Endometrial microvascular endothelial cells (primary cell): ENCODE data around the gene PEMT. TPM values are rescaled to one million over a fixed set of nuclear protein-coding genes. Genes with fewer than 3 reads are reported as not detected.

ENCODE experiments used
- in situ Hi-C: cut with HindIII; loops from 2 replicates; pipeline ENCODE4 v1.10.0; 2017; ENCODE audit warnings: low sequenced_read_pairs, low pct_unique_long_range_greater_than_20kb; ENCODE audit errors: inconsistent ontology term
- total RNA-seq: library from RNA; depleted of rRNA; stranded (reverse); fragments of >200 nt; gene quantifications from one replicate; pipeline ENCODE4 v1.2.3, GENCODE V29; 2015; ENCODE audit errors: inconsistent ontology term

Gene PEMT
- total RNA-seq, 1 donor from 2014 or later, result 33.3 TPM

GRCh38 chr17:17576772-17577234, 14.7 kb downstream of the PEMT start:
- in situ Hi-C loops, result loop anchor here (25.0 kb wide), 1 partner anchor 215 kb away; no protein-coding TSS in a partner anchor

DNA sequence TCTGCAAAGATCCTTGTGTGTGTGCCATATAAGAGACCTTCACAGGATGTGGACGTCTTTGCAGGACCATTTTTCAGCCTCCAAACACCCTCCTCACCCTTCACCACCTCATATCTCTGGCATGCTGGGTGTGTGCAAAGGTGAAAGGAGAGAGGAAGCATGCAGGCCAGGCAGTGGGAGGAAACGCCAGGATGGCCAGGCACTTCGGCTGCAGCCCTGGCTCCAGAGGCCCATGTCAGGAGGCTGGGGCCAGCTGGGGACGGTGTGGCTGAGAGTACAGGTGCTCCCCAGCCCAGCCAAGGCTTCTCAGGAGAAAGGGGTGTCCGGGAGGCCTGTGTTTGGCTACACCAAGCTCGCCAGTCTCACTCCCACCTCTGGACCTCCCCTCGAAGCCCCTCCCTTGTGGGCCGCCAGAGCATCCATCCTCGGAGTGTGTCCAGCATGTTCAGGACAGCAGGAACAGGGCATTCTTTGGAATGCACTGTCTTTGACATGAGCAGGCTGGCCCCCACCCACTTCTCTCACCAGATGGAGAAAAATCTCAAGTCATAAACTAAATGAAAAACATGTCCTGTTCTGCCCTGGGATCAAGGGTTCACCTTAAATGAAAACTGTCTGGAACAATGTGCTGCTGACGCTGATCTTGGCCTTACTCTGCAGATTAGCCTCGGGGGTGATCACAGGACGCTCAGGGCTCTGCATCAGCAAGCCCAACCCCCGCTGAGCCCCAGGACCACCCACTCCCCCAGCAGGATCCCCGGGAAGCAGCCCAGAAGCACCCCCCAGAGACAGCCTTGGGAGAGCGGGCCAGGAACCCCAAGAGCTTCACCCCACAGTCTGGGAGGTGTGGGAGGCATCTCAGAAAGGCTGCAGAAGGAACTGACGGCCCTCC, 15.9 kb downstream of the PEMT start:
- in situ Hi-C loops, result loop anchor here (25.0 kb wide), 1 partner anchor 213 kb away; no protein-coding TSS in a partner anchor

DNA sequence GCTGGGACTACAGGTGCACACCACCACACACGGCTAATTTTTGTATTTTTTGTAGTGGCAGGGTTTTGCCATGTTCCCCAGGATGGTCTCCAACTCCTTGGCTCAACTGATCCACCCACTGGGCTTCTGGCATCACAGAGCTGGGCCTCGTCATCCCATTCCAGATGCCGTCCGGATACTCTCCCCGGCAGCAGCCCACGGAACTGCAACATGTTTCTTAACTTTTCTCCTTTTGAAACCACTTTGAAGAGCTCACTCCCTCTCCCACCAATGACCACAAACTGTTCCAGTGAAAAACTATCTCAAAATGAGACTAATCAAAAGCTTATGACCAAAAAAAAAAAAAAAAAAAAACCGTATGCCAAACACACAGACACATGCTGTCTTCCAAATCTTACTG, 17.6 kb downstream of the PEMT start:
- in situ Hi-C loops, result no loop called here

DNA sequence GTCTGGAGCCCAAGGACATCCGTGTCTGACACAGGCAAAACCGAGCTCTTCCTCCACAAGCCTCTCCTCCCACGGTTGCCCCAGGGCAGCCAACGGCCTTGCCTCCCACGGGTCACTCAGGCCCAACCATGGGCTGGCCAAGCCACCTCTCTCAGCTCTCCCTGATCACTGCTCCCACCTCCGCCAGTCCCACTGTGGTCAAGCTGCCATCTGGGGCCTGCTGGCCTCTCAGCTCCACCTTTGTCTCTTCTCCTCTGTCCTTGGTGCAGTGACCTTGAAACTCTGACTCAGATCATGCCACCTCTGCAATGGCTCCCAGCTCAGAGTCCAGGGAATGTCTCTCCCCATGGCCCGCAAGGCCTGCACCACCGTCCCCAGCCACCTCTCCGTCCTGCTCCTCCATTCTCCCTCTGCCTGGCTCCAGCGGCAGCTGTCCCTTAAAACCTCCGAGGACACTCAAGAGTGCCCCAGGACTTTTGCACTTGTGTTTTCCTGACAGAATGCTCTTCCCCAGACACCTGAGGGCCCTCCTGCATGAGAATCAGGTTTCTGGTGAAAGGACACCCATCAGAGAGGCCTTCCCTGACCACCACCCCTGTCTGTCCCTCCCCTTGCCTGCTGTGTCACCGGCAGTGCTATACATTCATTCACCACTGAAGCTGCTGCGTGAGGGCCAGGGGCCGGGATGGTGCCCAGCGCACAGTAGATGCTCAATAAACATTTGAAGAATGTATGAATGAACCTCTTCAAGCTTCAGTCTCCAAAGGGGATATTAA, 19.3 kb downstream of the PEMT start:
- in situ Hi-C loops, result no loop called here

DNA sequence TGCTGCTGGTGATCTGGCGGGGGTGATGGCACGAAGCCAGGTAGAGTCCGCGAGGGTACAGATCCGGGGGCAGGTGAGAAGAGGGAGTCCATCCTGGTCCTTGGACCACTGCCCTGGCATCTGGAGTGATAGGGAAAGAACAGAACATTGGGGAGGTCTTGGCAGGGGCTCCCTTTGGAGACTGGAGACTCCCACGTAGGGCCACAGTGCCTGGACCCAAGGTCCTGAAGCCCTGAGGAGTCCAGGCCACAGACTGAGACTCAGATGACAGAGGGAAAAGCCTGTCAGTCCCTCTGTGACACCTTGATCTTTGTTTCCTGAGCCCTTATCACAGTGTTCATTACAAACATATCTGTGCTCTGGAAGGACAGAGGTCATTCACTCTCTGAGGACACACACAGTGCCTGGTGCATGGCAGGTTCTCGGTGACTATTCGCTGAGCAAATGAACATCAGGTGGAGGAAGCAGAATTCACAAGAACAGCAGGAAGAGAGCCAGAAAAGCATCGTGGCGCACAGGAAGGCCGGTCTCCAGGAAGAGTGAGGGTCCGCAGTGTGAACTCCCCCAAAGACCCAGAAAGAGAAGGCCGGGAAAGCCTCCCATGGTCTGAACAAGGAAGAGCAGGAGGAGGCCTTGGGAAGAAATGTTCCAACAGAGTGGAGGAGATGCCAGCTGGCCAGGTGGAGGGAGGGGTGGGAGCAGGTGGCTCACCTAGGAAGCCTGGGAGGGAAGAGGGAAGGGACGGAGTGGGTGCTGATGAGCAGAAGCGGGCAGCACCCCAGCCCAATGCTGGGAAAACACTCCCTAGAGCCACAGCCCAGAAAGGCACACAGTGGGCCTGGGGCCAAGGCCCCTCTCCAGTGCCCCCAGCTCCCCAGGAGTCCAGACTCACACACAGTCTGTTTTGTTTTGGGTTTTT, 20.5 kb downstream of the PEMT start:
- in situ Hi-C loops, result no loop called here

GRCh38 chr17:17570140-17570797, 21.2 kb downstream of the PEMT start:
- in situ Hi-C loops, result no loop called here

GRCh38 chr17:17569691-17570090, 21.8 kb downstream of the PEMT start:
- in situ Hi-C loops, result no loop called here

GRCh38 chr17:17568772-17569195, 22.7 kb downstream of the PEMT start:
- in situ Hi-C loops, result no loop called here

DNA sequence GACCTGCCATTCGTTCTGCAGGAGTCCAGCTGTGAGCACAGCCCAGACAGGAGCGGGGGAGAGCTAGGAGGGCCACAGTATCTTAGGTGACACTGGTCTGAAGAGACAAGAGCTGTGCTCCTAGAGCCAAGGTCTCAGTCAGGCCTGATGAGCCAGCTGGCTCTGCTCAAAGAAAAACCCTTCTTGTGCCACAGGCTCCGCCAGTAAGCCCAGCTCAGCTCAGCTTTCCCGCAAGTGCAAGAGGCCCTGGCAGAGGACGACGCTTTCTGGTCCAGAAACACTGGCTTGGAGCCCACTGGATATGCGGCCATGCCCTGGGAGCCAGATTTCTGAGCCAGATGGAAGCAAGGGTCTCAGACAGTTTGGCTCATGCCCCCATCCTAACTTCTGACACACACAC, 23.9 kb downstream of the PEMT start:
- in situ Hi-C loops, result no loop called here

DNA sequence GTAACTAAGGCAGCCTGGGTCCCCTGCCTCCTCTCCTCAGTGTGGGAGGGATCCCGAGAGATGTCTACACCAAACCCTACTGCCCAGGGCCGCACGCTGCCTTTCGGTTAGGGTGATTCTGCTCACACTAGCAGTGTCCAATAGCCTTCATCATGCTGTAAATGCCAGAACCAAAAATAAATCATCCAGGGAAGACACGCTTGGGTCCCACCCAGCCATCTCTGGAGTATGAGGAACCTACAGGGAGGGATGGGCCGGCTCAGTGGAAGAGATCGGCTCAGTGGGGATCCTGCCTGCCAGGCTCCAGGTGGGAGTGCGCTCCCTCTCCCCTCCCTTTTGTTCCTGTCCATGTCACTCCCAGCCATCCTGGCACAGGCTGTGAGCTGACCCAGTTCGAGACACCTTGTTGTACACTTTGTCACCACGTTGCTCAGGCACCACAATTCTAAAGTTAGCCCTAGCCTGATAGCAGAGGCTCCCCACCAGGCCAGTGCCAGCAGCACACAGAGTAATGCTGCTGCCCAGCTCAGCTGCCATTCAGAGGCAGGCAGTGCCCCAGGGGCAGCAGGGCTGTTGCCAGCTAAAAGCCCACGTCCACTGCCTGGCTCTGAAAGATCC, 24.5 kb downstream of the PEMT start:
- in situ Hi-C loops, result no loop called here

DNA sequence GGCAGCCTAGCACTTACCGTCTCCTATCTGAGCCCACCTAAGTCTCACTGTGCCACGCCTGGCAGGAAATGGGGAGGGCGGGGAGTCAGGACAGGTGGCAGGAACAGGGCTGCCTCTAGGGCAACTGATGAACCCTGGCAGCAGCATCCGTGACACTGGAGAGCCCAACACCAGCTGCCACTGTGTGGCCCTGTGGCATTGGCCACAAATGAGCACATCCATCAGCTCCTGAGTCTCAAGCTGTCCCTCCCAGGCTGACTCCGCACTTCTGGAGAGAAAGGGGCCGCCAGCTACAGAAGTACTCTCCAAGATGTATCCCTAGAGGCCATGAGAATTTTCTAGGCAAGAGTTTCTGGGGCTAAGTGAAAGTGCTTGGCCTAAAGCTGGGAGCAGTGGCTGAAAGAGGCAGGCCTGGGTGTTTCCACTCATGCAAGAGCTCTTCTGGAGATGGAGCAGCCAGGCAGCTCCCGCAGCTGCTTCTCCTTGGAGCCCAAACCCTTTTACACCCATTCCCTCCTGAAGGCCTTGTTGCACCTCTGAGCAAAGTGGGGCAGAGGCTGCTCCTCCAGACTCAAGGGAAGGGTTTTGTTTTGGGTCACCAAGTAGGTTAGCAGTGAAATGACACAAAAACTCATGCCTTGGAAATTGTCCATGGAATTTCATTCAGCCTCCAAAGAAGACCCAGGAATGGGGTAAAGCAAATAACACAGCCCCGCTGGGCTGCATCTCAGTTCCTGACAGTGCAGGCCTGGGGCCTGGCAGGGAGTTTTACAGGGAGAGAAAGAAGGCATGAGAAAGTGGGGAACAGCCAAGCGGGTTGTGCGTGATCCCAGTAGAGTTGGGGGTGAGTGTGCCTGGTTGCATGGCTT, 25.8 kb downstream of the PEMT start:
- in situ Hi-C loops, result no loop called here

- in situ Hi-C loops, result no loop called here
Observed at GRCh38 chr17:17564896-17565295, 26.6 kb downstream of the PEMT start.

GRCh38 chr17:17564323-17564722, 27.2 kb downstream of the PEMT start:
- in situ Hi-C loops, result no loop called here

DNA sequence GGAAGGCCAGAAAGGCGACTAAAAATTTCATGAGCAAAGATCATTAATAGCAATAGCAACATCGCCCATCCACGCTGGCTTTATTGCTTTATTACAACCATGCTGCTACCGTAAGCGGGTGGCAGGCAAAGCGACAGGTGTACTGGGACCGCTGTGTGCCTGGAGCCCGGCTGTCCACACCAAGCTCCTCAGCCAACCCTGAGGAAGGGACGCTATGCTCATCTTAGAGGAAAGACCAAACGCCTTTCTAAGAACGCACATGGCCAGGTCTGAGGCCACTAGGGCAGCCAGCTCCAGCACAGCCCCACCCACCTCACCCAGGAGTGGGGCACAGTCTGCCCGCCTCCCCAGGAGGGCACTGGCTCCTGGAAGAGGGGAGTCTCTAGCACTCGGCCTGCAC, 28.0 kb downstream of the PEMT start:
- in situ Hi-C loops, result no loop called here

DNA sequence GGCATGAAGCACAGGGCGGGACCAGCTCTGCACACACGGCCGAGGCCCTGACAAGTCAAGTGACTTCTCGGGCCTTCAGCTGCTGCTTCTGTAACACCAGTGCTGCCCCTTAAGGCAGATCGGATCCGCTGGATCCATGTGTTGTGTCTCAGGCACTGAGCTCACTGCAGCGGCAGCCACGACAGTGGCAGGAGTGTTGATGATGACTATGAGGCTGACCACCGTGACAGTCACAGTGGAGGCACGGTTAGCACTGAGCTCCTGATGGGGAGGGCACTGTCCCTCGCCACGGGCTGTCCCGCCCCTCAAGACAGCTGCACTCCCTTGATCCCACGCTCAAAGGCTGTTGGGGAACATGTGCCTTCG, 29.4 kb downstream of the PEMT start:
- in situ Hi-C loops, result no loop called here

DNA sequence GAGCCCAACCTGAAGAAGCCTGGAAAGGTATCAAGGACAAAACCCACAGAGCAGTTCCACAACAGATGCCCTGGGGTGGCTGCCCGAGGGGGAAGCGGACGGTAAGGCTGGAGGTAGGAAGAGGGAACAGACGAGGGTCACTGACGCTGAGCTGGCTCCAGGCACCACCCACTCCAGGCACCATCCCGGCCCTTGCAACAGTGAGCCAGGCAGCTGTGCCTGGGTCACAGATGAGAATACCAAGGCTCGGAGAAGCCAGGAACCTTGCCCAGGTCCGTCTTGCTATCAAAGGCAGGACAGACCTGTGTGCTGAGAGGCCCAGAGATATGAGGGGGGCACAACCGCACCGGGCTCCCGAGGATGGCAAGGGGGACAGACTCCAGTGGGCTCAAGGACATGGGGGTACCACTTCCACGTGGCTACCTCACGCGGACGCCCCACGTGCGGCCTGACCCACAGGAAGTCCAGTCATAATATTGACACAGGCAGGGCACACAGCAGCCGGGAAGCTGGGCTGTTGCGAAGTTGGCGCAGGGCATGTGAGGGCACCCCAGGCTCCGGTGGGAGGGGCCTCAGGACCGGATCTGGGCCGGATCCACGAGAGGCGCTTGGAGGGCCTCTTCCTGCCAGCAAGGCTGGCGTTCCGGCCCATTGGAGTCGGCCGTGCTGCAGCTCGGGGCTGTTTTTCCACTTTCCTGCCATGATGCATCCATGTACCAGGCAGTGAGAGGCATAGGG, 29.9 kb downstream of the PEMT start:
- in situ Hi-C loops, result no loop called here

DNA sequence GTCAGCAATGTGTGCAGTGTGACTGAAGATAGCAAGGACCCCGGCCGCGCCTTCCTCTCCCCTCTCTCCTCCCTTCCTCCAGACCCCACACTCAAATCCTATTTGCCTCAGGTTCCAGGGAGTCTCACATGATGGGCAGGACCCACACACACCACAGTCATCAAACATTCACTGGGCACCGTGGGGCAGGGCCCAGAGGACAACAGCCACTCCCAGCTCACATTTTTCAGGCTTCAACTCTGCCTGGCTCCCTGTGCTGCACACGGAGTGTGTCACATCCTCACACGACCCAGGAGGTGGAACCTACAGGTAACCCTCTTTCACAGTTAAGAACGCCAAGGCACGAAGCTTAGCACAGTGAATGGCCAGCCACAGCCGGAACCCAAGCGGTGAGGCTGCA, 30.5 kb downstream of the PEMT start:
- in situ Hi-C loops, result no loop called here
